Tongue (tissue), 2 donors: ENCODE measurements around the gene MED27. TPM values are rescaled to one million over a fixed set of nuclear protein-coding genes. Genes with fewer than 3 reads are reported as not detected.
A peak's percentile ranks its signal among the peaks of the same experiment; 100 is the strongest.

Source experiments
- DNase-seq: peaks from one replicate; pipeline ENCODE4 v3.0.0-alpha.2; 2015
- total RNA-seq: library from RNA; depleted of rRNA; stranded (reverse); fragments of >200 nt; gene quantifications from one replicate; pipeline ENCODE4 v1.2.3, GENCODE V29; 2014

Gene MED27
- total RNA-seq, 1 donor from 2014 or later = 8.4 TPM

- no peak for DNase-seq
These were observed 245.8 kb downstream of the MED27 start for GRCh38 chr9:131833906-131834305.

GRCh38 chr9:131833083-131833482 lies 246.6 kb downstream of the MED27 start:
- no peak for DNase-seq

- no peak for DNase-seq
These were observed 248.1 kb downstream of the MED27 start for GRCh38 chr9:131831380-131832165.

- DNase-seq = no peak
These were observed 251.8 kb downstream of the MED27 start for GRCh38 chr9:131827821-131828369.

- no peak for DNase-seq
These were observed 252.6 kb downstream of the MED27 start for GRCh38 chr9:131826966-131827525.

GRCh38 chr9:131826053-131826452 lies 253.6 kb downstream of the MED27 start:
- DNase-seq = no peak

GRCh38 chr9:131824953-131825495 lies 254.6 kb downstream of the MED27 start:
- no peak for DNase-seq

GRCh38 chr9:131824155-131824594 lies 255.5 kb downstream of the MED27 start:
- no peak for DNase-seq

GRCh38 chr9:131823701-131824146 lies 255.9 kb downstream of the MED27 start:
- DNase-seq = no peak

GRCh38 chr9:131818089-131818488 lies 261.6 kb downstream of the MED27 start:
- DNase-seq = no peak

GRCh38 chr9:131817627-131818026 lies 262.0 kb downstream of the MED27 start:
- no peak for DNase-seq

GRCh38 chr9:131817073-131817472 lies 262.6 kb downstream of the MED27 start:
- no peak for DNase-seq

GRCh38 chr9:131815970-131816873 lies 263.4 kb downstream of the MED27 start:
- peak; percentile 27 for DNase-seq

GRCh38 chr9:131814707-131815106 lies 265.0 kb downstream of the MED27 start:
- DNase-seq = no peak

- no peak for DNase-seq
These were observed 266.6 kb downstream of the MED27 start for GRCh38 chr9:131813116-131813515.

- no peak for DNase-seq
These were observed 267.4 kb downstream of the MED27 start for GRCh38 chr9:131812116-131812790.

- DNase-seq = no peak
These were observed 268.3 kb downstream of the MED27 start for GRCh38 chr9:131811405-131811804.

GRCh38 chr9:131810351-131811170 lies 269.1 kb downstream of the MED27 start:
- DNase-seq = peak; percentile 23
